ENCODE data around the gene RIPOR2. TPM values are rescaled to one million over a fixed set of nuclear protein-coding genes. Genes with fewer than 3 reads are reported as not detected.

RIPOR2 gene
- total and polyA plus RNA-seq, 11 donors, result 0.76 to 14.2 (median 4.2) TPM

DNA sequence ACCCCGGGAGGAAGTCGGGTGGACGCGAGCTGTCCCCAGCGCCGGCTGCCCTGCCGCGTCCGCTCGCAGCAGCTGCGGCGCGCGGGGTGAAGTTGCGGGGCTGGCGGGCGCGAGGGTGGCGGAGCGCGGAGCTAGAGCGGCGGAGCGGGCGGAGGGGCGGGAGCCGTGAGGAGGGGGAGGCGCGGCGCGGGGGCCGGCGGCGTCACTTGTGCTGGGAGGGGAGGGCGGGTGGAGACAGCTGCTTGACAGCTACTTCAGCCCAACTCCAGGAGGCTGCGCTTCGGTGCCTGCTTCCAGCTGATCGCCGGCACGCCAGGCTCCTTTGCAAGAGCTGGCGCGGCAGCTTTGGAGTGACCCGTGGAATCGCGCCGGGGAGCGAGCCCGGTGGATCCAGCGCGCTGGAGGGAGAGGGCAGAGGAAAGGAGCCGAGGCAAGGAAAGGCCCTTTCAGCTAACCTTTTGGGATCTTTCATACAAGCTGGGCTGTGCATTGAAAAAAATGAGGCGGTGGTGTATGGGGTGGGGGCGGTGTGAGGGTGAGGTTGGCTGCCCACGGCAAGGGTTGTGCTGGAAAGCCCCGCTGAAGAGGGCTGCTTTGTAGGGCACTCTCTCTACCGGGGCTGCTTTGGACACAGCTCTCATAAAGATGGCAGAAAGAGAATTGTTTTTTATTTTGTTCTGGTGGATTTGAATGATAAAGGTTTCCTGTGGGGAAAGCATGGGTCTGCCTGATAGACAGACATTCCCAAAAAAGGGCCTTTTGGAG, 24.6 kb downstream of the RIPOR2 start:
- Histone ChIP-seq H3K4me3 (peak overlapping the region; percentile 41 to 93 (median 68)), H3K36me3 (no peaks in the 10 kb centered on the region), H3K4me1 (peaks cover 0 to 68% (median 23%) of the 10 kb centered on the region in 12 donors), H3K27me3 (no peaks in the 10 kb centered on the region), H3K9me3 (no peaks in the 10 kb centered on the region), H3K27ac (peak overlapping the region in 11 of 12 donors; percentile 37 to 85 (median 68))
- TF ChIP-seq, protein P1, sequence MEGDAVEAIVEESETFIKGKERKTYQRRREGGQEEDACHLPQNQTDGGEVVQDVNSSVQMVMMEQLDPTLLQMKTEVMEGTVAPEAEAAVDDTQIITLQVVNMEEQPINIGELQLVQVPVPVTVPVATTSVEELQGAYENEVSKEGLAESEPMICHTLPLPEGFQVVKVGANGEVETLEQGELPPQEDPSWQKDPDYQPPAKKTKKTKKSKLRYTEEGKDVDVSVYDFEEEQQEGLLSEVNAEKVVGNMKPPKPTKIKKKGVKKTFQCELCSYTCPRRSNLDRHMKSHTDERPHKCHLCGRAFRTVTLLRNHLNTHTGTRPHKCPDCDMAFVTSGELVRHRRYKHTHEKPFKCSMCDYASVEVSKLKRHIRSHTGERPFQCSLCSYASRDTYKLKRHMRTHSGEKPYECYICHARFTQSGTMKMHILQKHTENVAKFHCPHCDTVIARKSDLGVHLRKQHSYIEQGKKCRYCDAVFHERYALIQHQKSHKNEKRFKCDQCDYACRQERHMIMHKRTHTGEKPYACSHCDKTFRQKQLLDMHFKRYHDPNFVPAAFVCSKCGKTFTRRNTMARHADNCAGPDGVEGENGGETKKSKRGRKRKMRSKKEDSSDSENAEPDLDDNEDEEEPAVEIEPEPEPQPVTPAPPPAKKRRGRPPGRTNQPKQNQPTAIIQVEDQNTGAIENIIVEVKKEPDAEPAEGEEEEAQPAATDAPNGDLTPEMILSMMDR (IDR thresholded peaks at IDR 0.05), result no peak
- TF ChIP-seq POLR2A (IDR thresholded peaks at IDR 0.05), result no peak
- intact Hi-C loops (cut with DNase I), result loop anchor here in 5 of 10 donors (5.0 kb wide), 2 partner anchors 54 to 81 kb away; no protein-coding TSS in a partner anchor
- DNase-seq (peak; percentile 65 to 77 (median 74)), ATAC-seq (peak; percentile 40 to 83 (median 76))
- WGBS, 4 donors, result 1% methylated on average over 39 to 56 of the region's 56 CpGs

DNA sequence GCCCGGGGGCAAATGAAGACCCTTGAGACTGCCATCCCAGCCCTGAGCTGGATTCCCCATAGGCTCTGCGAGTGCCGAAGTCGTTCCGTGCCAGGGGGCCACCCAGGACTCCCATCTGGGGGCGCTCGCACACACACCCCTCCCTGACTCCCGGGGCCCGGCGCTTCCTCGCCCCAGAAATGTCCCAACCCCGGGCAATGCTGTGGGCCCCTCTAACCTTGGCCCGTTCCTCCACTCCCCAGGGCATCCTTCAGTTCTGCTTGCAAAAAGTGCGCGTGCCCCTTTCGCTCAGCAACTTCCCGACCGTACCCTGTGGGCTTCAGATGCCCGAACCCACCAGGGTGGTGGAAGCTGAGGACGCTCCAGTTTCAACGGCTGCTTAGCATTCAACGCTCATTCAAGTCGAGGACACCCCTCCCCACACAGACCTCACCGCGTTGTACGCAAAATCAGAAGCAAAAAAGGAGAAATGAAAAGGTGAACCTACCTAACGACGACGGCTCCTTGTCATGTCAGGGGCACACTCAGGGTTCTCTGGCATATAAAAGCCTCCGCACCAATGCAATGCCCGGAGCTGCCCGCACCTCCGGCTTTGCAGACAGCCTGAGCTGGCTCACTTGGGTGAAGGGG, 25.3 kb downstream of the RIPOR2 start:
- peak overlapping the region; percentile 41 to 93 (median 68) for H3K4me3 ChIP-seq
- H3K36me3 ChIP-seq, result no peaks in the 10 kb centered on the region
- H3K4me1 ChIP-seq, result peaks cover 0 to 74% (median 23%) of the 10 kb centered on the region in 12 donors
- peak overlapping the region in 11 of 12 donors; percentile 37 to 85 (median 68) for H3K27ac ChIP-seq
- intact Hi-C loops (cut with DNase I), result loop anchor here in 5 of 10 donors (5.0 kb wide), 2 partner anchors 53 to 82 kb away; no protein-coding TSS in a partner anchor
- WGBS, 4 donors, result 1 to 3% (median 2%) methylated on average over 26 to 33 of the region's 33 CpGs
- peak in 4 of 5 donors; percentile 33 to 58 (median 40) for DNase-seq
- peak; percentile 41 to 78 (median 58) for ATAC-seq
- no peaks in the 10 kb centered on the region for H3K27me3 ChIP-seq
- no peak for TF ChIP-seq POLR2A (IDR thresholded peaks at IDR 0.05)
- TF ChIP-seq, protein P1 (IDR thresholded peaks at IDR 0.05), result peak in 5 of 12 donors; percentile 9 to 49 (median 27)
- H3K9me3 ChIP-seq, result no peaks in the 10 kb centered on the region

DNA sequence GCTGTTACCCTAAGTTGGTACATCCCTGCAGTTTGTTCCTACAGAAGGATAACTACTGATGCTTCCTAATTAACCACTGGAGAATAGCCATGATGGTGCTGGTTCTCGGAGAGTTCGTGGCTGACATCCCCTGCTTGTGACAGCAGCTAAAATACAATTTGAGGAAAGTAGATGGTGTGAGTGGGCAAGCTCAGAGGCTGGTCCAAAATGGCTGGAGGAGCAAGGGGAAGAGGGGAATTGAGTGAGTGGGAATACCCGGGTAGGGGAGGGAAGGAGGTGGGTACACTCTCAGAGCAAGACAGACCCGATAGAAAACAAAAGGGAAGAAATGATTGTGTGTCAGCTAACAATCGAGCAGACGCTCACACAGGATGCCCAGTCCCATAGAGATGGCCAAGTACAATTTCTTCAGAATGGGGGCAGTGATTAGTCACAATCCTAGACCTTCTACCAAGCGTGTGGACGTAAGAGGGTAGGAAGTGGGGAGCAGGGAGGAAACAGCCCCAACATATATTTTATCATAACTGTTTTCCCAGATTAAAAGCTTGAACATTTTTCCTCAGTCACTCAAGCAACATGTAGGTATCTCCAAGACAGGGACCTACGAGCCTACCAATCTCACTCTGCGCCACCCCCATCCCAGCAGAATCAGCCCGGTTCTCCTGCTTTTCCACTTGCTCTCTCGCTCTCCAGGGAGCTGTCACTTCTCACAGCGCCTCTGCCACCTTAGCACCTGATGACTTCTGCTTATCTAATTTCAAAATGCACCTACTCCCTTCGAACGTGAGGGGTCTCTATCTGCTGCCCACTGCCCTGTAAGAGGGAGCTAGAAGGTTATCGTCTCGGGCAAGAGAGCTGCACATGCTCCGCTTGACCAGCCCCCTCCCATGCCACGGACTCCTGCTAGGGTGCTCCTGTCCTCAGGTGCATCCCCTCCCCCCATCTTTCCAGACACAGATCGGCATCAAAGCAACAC, 26.2 kb downstream of the RIPOR2 start:
- intact Hi-C loops (cut with DNase I), result loop anchor here in 5 of 10 donors (5.0 kb wide), 2 partner anchors 52 to 83 kb away; no protein-coding TSS in a partner anchor
- H3K27ac ChIP-seq, result peak overlapping the region in 11 of 12 donors; percentile 37 to 85 (median 68)
- peak overlapping the region; percentile 41 to 93 (median 68) for H3K4me3 ChIP-seq
- no peaks in the 10 kb centered on the region for H3K27me3 ChIP-seq
- 43 to 48% (median 44%) methylated on average over 20 of the region's 20 CpGs for WGBS, 4 donors
- no peak for TF ChIP-seq POLR2A (IDR thresholded peaks at IDR 0.05)
- TF ChIP-seq, protein P1 (IDR thresholded peaks at IDR 0.05), result no peak
- no peaks in the 10 kb centered on the region for H3K36me3 ChIP-seq
- H3K9me3 ChIP-seq, result no peaks in the 10 kb centered on the region
- H3K4me1 ChIP-seq, result peaks cover 0 to 76% (median 23%) of the 10 kb centered on the region in 12 donors
- ATAC-seq (no peak), DNase-seq (no peak)
